ENCODE results near the gene TOX2. TPM values are rescaled to one million over a fixed set of nuclear protein-coding genes. Genes with fewer than 3 reads are reported as not detected.

The TOX2 gene
- total and polyA plus RNA-seq, 2 of the 8 experiments (the other 6 are each of a cell fraction or from before 2014, with no cell fraction given), result 1.8 to 3.4 TPM

DNA sequence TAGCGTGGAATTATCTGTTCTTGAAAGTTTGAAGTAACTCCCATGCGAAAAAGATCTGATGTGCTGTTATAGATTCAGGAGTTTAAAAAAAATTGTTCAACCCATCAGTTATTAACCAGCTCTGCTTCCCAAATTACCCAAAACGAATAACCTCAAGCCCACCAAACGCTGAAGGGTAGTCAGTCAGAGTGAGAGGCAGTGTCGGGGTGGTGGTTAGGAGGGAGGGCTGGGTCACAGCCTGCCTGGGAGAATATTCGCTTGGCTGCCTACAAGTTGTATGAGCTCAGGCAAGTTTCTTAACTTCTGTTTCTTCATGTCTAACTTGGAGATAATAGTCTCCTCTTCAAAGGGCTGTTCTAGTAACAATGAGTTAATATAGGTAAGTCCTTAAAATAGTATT is 157.7 kb downstream of the TOX2 start:
- Histone ChIP-seq H3K14ac (ENCODE audit: insufficient read length) (no peak overlapping the region), H2AK5ac (ENCODE audit: low read depth, low read length) (no peak overlapping the region), H3K27ac (ENCODE audit: low read depth, low read length) (no peak overlapping the region), H3K23ac (ENCODE audit: insufficient read length) (no peak overlapping the region), H3K56ac (replicated peaks; ENCODE audit: insufficient read length, low read depth, low read length) (no peak overlapping the region), H3K23me2 (ENCODE audit: low read depth, low read length) (no peaks in the 10 kb centered on the region), H3K4me1 (replicated peaks in 1 of 4; ENCODE audit: control insufficient read depth in 3 of 4, insufficient read depth in 4 of 4, low read length in 3 of 4) (peaks cover 0 to 7% (median 1%) of the 10 kb centered on the region in 4 experiments; a peak in 3 of 7 replicates), H2BK12ac (ENCODE audit: low read depth, low read length) (no peak overlapping the region), H3K79me2 (ENCODE audit: control insufficient read depth in 1 of 2, insufficient read depth in 2 of 2, low read length in 2 of 2) (no peaks in the 10 kb centered on the region), H2BK15ac (ENCODE audit: low read length) (no peak overlapping the region), H3K4me2 (ENCODE audit: insufficient read depth in 1 of 2, low read depth in 2 of 2, low read length in 2 of 2) (no peak overlapping the region), H3K4ac (replicated peaks; ENCODE audit: insufficient read length, low read depth, low read length) (no peak overlapping the region), H3K27me3 (replicated peaks in 1 of 4; ENCODE audit: control insufficient read depth in 3 of 4, extremely low read depth in 1 of 4, insufficient read depth in 3 of 4, low read length in 3 of 4) (no peaks in the 10 kb centered on the region), H4K5ac (ENCODE audit: insufficient read length, low read depth, low read length) (no peak overlapping the region), H2AFZ (ENCODE audit: low read length) (no peak overlapping the region), H3K9ac (replicated peaks in 1 of 4; ENCODE audit: extremely low read depth in 1 of 4, low read depth in 3 of 4, low read length in 3 of 4) (no peak overlapping the region), H3K9me3 (ENCODE audit: insufficient read depth in 2 of 2, low read depth in 1 of 2, low read length in 1 of 2) (no peaks in the 10 kb centered on the region), H2BK120ac (replicated peaks; ENCODE audit: low read depth, low read length) (no peak overlapping the region), H2BK5ac (ENCODE audit: low read depth, low read length) (no peak overlapping the region), H2BK20ac (ENCODE audit: low read length) (no peak overlapping the region), H3K36me3 (ENCODE audit: control insufficient read depth in 2 of 4, insufficient read depth in 4 of 4, low read length in 3 of 4) (no peaks in the 10 kb centered on the region), H3K4me3 (ENCODE audit: extremely low read depth in 1 of 4, insufficient read depth in 2 of 4, low read depth in 3 of 4, low read length in 4 of 4) (no peak overlapping the region), H4K20me1 (replicated peaks in 1 of 2; ENCODE audit: control insufficient read depth in 1 of 2, insufficient read depth in 2 of 2, low read length in 2 of 2) (no peaks in the 10 kb centered on the region), H4K91ac (replicated peaks; ENCODE audit: insufficient read length, low read length) (no peak overlapping the region), H3K18ac (ENCODE audit: extremely low read depth, low read length) (no peak overlapping the region), H3K79me1 (ENCODE audit: low read depth, low read length) (no peaks in the 10 kb centered on the region), H4K8ac (ENCODE audit: extremely low read depth, insufficient read depth, low read length) (no peak overlapping the region)
- FAIRE-seq (no peak), DNase-seq (ENCODE audit: low read depth in 1 of 2, low spot score in 2 of 2) (no peak)
- no peak for TF ChIP-seq TBP (IDR thresholded peaks at IDR 0.05; ENCODE audit: low read depth, low read length)
- TF ChIP-seq CBX5 (IDR thresholded peaks at IDR 0.05; ENCODE audit: low read depth, low read length), result no peak
- ChIA-PET CTCF (ENCODE audit: partially characterized antibody) (interaction anchor here (0.8 to 3.0 kb wide), 4 partner anchors 9 to 322 kb away, joined by 3 to 19 read pairs (median 3); no protein-coding TSS in a partner anchor), POLR2A (ENCODE audit: partially characterized antibody) (no interaction called here)
- WGBS, 2 experiments (ENCODE audit: extremely low coverage in 1 of 2, insufficient coverage in 1 of 2, insufficient read length in 1 of 2, insufficient replicate concordance in 2 of 2, low coverage in 1 of 2, low lambda C conversion rate in 2 of 2, missing lambda C conversion rate in 1 of 2), result 86% methylated on average over 6 of the region's 6 CpGs; no CpG with 5 or more reads in 1 of the 2 experiments

Data from H1 (cell line).